Measurements from ENCODE around the gene ANK3. TPM values are rescaled to one million over a fixed set of nuclear protein-coding genes. Genes with fewer than 3 reads are reported as not detected.

ANK3 gene
- total and polyA plus RNA-seq, 2 experiments from 2014 or later = 26.2 to 49.0 TPM

DNA sequence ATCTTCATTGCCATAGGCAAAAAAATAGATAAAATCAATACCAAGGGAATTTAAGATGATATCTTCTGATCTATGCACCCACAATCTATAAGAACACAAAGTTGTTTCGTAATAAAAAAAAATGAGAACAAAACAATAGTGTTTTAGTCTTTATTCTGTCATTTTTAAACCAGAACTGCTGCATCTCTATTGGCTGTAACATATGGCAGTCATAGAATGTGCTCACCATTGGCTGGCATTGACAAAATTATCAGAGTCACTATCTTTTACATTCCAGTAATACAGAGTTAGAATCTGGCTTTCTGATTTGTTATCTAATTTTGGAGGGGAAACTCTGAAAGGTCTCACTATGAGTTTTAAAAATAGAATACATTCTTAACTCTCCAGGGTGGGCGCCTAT is 344.7 kb downstream of the ANK3 start:
- Histone ChIP-seq H3K36me3 (replicated peaks; ENCODE audit: insufficient read depth, low read depth) (no peaks in the 10 kb centered on the region), H4K20me1 (ENCODE audit: insufficient read depth, poor library complexity, severe bottlenecking) (no peaks in the 10 kb centered on the region), H3K27ac (no peak overlapping the region), H3K4me3 (no peak overlapping the region), H3K27me3 (no peaks in the 10 kb centered on the region), H3K4me2 (no peak overlapping the region), H2AFZ (no peak overlapping the region), H3K79me2 (no peaks in the 10 kb centered on the region), H3K4me1 (ENCODE audit: insufficient read depth) (peaks cover 27% of the 10 kb centered on the region), H3K9me2 (replicated peaks; ENCODE audit: insufficient read depth) (no peaks in the 10 kb centered on the region), H3K9me3 (ENCODE audit: low read depth) (no peaks in the 10 kb centered on the region)
- WGBS (ENCODE audit: low lambda C conversion rate, missing lambda C conversion rate) = 98% methylated on average over 2 of the region's 2 CpGs
- DNase-seq (ENCODE audit: low spot score) = no peak
- TF ChIP-seq EZH2 (IDR thresholded peaks at IDR 0.05; ENCODE audit: borderline replicate concordance) (no peak), EZH2phosphoT487 (IDR thresholded peaks at IDR 0.05; ENCODE audit: low read depth, severe bottlenecking, unreplicated experiment) (no peak), CTCF (IDR thresholded peaks at IDR 0.05; ENCODE audit: poor library complexity) (no peak)

- Histone ChIP-seq H3K9me3 (ENCODE audit: low read depth) (no peaks in the 10 kb centered on the region), H3K4me2 (no peak overlapping the region), H3K79me2 (no peaks in the 10 kb centered on the region), H3K4me3 (no peak overlapping the region), H3K27me3 (no peaks in the 10 kb centered on the region), H3K36me3 (replicated peaks; ENCODE audit: insufficient read depth, low read depth) (no peaks in the 10 kb centered on the region), H3K27ac (no peak overlapping the region), H2AFZ (no peak overlapping the region), H4K20me1 (ENCODE audit: insufficient read depth, poor library complexity, severe bottlenecking) (no peaks in the 10 kb centered on the region), H3K9me2 (replicated peaks; ENCODE audit: insufficient read depth) (no peaks in the 10 kb centered on the region), H3K4me1 (ENCODE audit: insufficient read depth) (peaks cover 30% of the 10 kb centered on the region)
- TF ChIP-seq EZH2phosphoT487 (IDR thresholded peaks at IDR 0.05; ENCODE audit: low read depth, severe bottlenecking, unreplicated experiment) (no peak), CTCF (IDR thresholded peaks at IDR 0.05; ENCODE audit: poor library complexity) (no peak), EZH2 (IDR thresholded peaks at IDR 0.05; ENCODE audit: borderline replicate concordance) (no peak)
- DNase-seq (ENCODE audit: low spot score) = no peak
- 75% methylated on average over 2 of the region's 2 CpGs for WGBS (ENCODE audit: low lambda C conversion rate, missing lambda C conversion rate)
Observed at GRCh38 chr10:60044242-60044641, 345.4 kb downstream of the ANK3 start.

GRCh38 chr10:60043561-60044241 is 346.0 kb downstream of the ANK3 start:
- Histone ChIP-seq H2AFZ (no peak overlapping the region), H3K9me2 (replicated peaks; ENCODE audit: insufficient read depth) (no peaks in the 10 kb centered on the region), H3K4me1 (ENCODE audit: insufficient read depth) (peaks cover 30% of the 10 kb centered on the region), H3K36me3 (replicated peaks; ENCODE audit: insufficient read depth, low read depth) (no peaks in the 10 kb centered on the region), H3K27me3 (no peaks in the 10 kb centered on the region), H3K79me2 (no peaks in the 10 kb centered on the region), H3K4me2 (peak overlapping the region; percentile 58), H3K9me3 (ENCODE audit: low read depth) (no peaks in the 10 kb centered on the region), H3K4me3 (no peak overlapping the region), H4K20me1 (ENCODE audit: insufficient read depth, poor library complexity, severe bottlenecking) (no peaks in the 10 kb centered on the region), H3K27ac (peak overlapping the region; percentile 34)
- TF ChIP-seq EZH2phosphoT487 (IDR thresholded peaks at IDR 0.05; ENCODE audit: low read depth, severe bottlenecking, unreplicated experiment) = no peak
- TF ChIP-seq EZH2 (IDR thresholded peaks at IDR 0.05; ENCODE audit: borderline replicate concordance) = no peak
- no peak for TF ChIP-seq CTCF (IDR thresholded peaks at IDR 0.05; ENCODE audit: poor library complexity)
- no peak for DNase-seq (ENCODE audit: low spot score)
- 84% methylated on average over 6 of the region's 6 CpGs for WGBS (ENCODE audit: low lambda C conversion rate, missing lambda C conversion rate)
